GM12878 (cell line): ENCODE measurements around the gene HEMK1.

Source experiments
- CHD2 ChIP-seq: IDR thresholded peaks from 2 replicates; pipeline ENCODE4 v1.6.1; 2011; ENCODE audit warnings: low read depth, low read length, improper control_type of control experiment, borderline replicate concordance
- EP300 ChIP-seq, 2 experiments: fragments of 150-350 bp in 1 of 2; IDR thresholded peaks; 2 replicates each; pipeline ENCODE4 v1.6.1; 2011 to 2012; ENCODE audit warnings: low read depth in 2 of 2, low read length in 2 of 2, borderline replicate concordance in 1 of 2, improper control_type of control experiment in 1 of 2, inconsistent platforms in 1 of 2; ENCODE audit not compliant: control insufficient read depth in 1 of 2
- EZH2 ChIP-seq: IDR thresholded peaks from 2 replicates; pipeline ENCODE4 v1.6.1; 2012; ENCODE audit warnings: low read depth, mild to moderate bottlenecking, control low read depth, inconsistent platforms, low read length, borderline replicate concordance; ENCODE audit not compliant: control insufficient read depth
- FOS ChIP-seq: IDR thresholded peaks from 3 replicates; pipeline ENCODE4 v1.6.1; 2011; ENCODE audit warnings: borderline replicate concordance; ENCODE audit not compliant: insufficient read length; ENCODE audit errors: extremely low read depth
- FOXK2 ChIP-seq: fragments of 450-650 bp; IDR thresholded peaks from 2 replicates; pipeline ENCODE4 v1.6.1; 2017; ENCODE audit warnings: mild to moderate bottlenecking, moderate library complexity
- GABPA ChIP-seq: IDR thresholded peaks from 2 replicates; pipeline ENCODE4 v1.6.1; 2014; ENCODE audit warnings: antibody characterized with exemption, low read depth, mild to moderate bottlenecking, inconsistent platforms
- POLR2A ChIP-seq: IDR thresholded peaks from 2 replicates; pipeline ENCODE4 v1.6.1; 2011; ENCODE audit warnings: low read depth, mild to moderate bottlenecking, low read length
- POLR2AphosphoS2 ChIP-seq: IDR thresholded peaks from 2 replicates; pipeline ENCODE4 v1.6.1; 2011; ENCODE audit warnings: low read depth, mild to moderate bottlenecking, low read length, improper control_type of control experiment, moderate library complexity
- RFX5 ChIP-seq: IDR thresholded peaks from 2 replicates; pipeline ENCODE4 v1.6.1; 2011; ENCODE audit warnings: low read depth, low read length, improper control_type of control experiment
- SREBF1 ChIP-seq: IDR thresholded peaks from 2 replicates; pipeline ENCODE4 v1.6.1; 2012; ENCODE audit warnings: mild to moderate bottlenecking, low read length
- SREBF2 ChIP-seq: IDR thresholded peaks from 2 replicates; pipeline ENCODE4 v1.6.1; 2012; ENCODE audit warnings: mild to moderate bottlenecking, low read length
- TF ChIP-seq, protein P1 (sequence below), 3 experiments: IDR thresholded peaks in 2 of 3; conservative IDR thresholded peaks in 1 of 3; 2 replicates each; pipeline ENCODE4 v1.5.1; 2011; ENCODE audit warnings: low read depth in 3 of 3, low read length in 3 of 3, mild to moderate bottlenecking in 3 of 3, control low read depth in 2 of 3, moderate library complexity in 2 of 3, inconsistent platforms in 1 of 3, mixed read lengths in 1 of 3; ENCODE audit not compliant: control insufficient read depth in 2 of 3, insufficient read depth in 1 of 3; ENCODE audit errors: extremely low read depth in 1 of 3
- TF ChIP-seq, protein P2 (sequence below): fragments of 450-650 bp; IDR thresholded peaks from 2 replicates; pipeline ENCODE4 v1.6.1; 2016; ENCODE audit warnings: mild to moderate bottlenecking
- TF ChIP-seq, protein P3 (sequence below): fragments of 450-650 bp; IDR thresholded peaks from 2 replicates; pipeline ENCODE4 v1.6.1; 2017; ENCODE audit warnings: mild to moderate bottlenecking, moderate library complexity

DNA sequence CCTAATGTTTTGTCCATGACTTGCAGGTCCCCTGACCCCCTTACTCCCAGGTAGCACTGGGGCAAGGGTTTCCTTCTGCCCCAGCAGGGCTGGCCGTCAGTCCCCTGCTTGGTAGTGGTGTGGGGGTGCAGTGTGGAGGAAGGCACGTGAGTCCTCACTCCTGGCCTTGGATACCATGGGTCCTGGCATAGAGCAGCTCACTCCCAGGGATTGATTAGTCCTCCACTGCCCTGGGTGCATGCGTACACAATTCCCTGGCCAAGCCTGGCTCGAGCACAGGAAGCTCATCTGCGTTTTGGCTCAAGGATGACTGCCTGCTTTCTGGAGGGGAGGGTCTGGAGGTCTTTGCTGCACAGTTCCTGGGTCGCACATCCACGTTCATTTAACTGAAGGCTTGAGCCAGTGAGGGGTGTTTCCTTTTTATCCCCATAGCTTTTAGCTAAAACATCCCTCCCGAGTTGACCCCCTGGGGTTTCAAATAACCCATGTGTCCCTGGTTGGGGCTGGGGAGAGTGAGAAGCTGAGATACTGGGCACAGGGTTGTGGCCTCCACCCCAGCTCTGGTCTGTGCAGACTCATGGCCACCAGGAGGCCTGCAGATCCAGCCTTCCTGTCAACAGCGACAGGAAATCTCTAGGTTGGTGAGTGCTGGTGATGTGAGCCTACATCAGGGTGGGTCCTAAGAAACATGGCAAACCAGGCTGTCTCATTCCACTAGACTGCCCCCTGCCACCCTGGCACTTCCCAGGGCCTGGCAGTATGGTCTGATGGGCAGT, 11.5 kb downstream of the HEMK1 start:
- TF ChIP-seq FOS (no peak), POLR2A (no peak), GABPA (no peak), SREBF2 (no peak), EP300 (IDR thresholded peaks at IDR 0.05; ENCODE audit: borderline replicate concordance in 1 of 2, control insufficient read depth in 1 of 2, low read depth in 2 of 2, low read length in 2 of 2) (no peak), POLR2AphosphoS2 (no peak), RFX5 (no peak), CHD2 (no peak), EZH2 (no peak), SREBF1 (no peak), FOXK2 (no peak)
- TF ChIP-seq, protein P1, sequence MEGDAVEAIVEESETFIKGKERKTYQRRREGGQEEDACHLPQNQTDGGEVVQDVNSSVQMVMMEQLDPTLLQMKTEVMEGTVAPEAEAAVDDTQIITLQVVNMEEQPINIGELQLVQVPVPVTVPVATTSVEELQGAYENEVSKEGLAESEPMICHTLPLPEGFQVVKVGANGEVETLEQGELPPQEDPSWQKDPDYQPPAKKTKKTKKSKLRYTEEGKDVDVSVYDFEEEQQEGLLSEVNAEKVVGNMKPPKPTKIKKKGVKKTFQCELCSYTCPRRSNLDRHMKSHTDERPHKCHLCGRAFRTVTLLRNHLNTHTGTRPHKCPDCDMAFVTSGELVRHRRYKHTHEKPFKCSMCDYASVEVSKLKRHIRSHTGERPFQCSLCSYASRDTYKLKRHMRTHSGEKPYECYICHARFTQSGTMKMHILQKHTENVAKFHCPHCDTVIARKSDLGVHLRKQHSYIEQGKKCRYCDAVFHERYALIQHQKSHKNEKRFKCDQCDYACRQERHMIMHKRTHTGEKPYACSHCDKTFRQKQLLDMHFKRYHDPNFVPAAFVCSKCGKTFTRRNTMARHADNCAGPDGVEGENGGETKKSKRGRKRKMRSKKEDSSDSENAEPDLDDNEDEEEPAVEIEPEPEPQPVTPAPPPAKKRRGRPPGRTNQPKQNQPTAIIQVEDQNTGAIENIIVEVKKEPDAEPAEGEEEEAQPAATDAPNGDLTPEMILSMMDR (IDR thresholded peaks at IDR 0.05 in 2 of 3, conservative IDR thresholded peaks at IDR 0.05 in 1 of 3; ENCODE audit: control insufficient read depth in 2 of 3, extremely low read depth in 1 of 3, insufficient read depth in 1 of 3, low read depth in 3 of 3, low read length in 3 of 3), result no peak
- TF ChIP-seq, protein P2, sequence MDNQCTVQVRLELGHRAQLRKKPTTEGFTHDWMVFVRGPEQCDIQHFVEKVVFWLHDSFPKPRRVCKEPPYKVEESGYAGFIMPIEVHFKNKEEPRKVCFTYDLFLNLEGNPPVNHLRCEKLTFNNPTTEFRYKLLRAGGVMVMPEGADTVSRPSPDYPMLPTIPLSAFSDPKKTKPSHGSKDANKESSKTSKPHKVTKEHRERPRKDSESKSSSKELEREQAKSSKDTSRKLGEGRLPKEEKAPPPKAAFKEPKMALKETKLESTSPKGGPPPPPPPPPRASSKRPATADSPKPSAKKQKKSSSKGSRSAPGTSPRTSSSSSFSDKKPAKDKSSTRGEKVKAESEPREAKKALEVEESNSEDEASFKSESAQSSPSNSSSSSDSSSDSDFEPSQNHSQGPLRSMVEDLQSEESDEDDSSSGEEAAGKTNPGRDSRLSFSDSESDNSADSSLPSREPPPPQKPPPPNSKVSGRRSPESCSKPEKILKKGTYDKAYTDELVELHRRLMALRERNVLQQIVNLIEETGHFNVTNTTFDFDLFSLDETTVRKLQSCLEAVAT, result no peak
- TF ChIP-seq, protein P3, sequence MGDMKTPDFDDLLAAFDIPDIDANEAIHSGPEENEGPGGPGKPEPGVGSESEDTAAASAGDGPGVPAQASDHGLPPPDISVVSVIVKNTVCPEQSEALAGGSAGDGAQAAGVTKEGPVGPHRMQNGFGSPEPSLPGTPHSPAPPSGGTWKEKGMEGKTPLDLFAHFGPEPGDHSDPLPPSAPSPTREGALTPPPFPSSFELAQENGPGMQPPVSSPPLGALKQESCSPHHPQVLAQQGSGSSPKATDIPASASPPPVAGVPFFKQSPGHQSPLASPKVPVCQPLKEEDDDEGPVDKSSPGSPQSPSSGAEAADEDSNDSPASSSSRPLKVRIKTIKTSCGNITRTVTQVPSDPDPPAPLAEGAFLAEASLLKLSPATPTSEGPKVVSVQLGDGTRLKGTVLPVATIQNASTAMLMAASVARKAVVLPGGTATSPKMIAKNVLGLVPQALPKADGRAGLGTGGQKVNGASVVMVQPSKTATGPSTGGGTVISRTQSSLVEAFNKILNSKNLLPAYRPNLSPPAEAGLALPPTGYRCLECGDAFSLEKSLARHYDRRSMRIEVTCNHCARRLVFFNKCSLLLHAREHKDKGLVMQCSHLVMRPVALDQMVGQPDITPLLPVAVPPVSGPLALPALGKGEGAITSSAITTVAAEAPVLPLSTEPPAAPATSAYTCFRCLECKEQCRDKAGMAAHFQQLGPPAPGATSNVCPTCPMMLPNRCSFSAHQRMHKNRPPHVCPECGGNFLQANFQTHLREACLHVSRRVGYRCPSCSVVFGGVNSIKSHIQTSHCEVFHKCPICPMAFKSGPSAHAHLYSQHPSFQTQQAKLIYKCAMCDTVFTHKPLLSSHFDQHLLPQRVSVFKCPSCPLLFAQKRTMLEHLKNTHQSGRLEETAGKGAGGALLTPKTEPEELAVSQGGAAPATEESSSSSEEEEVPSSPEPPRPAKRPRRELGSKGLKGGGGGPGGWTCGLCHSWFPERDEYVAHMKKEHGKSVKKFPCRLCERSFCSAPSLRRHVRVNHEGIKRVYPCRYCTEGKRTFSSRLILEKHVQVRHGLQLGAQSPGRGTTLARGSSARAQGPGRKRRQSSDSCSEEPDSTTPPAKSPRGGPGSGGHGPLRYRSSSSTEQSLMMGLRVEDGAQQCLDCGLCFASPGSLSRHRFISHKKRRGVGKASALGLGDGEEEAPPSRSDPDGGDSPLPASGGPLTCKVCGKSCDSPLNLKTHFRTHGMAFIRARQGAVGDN, result no peak
